ENCODE measurements around the gene WDR5.
A peak's percentile ranks its signal among the peaks of the same experiment; 100 is the strongest.

Gene WDR5

GRCh38 chr9:134165357-134166315, 29.8 kb downstream of the WDR5 start:
- peaks cover 0 to 5% of the 10 kb centered on the region in 2 experiments; a peak in 2 of 3 replicates for H3K36me3 ChIP-seq (ENCODE audit: control insufficient read depth in 2 of 2, insufficient read depth in 1 of 2, low read length in 2 of 2)
- POLR2A ChIA-PET: interaction anchor here (1.3 to 2.2 kb wide), 4 partner anchors 10 to 269 kb away, joined by 6 to 21 read pairs (median 8); partner anchors contain the start of gene WDR5
- H3K4me3 ChIP-seq (ENCODE audit: low read depth, low read length): no peak overlapping the region
- CTCF ChIA-PET: interaction anchor here (1.1 to 1.8 kb wide), 2 partner anchors 9 to 277 kb away, joined by 3 to 7 read pairs; no protein-coding TSS in a partner anchor
- no peaks in the 10 kb centered on the region; the same call in 1 of the 2 replicates for H3K4me1 ChIP-seq (ENCODE audit: control insufficient read depth, insufficient read depth, low read length)
- H3K27ac ChIP-seq (ENCODE audit: extremely low read depth, low read depth, low read length): no peak overlapping the region
- no peaks in the 10 kb centered on the region for H3K9me3 ChIP-seq (ENCODE audit: control insufficient read depth, insufficient read depth, low read depth, low read length)
- no peak for TF ChIP-seq ZNF214 (tag by site-specific recombination; IDR thresholded peaks at IDR 0.05; ENCODE audit: borderline replicate concordance)
- no peak for TF ChIP-seq ZNF10 (tag by site-specific recombination; IDR thresholded peaks at IDR 0.05)
- no peak for TF ChIP-seq BCL11B (tag by site-specific recombination; IDR thresholded peaks at IDR 0.05; ENCODE audit: low read depth)
- TF ChIP-seq ZNF792 (tag by site-specific recombination; IDR thresholded peaks at IDR 0.05): 0 out of 2 replicates have a peak, but pooled peaks have one; percentile 1
- TF ChIP-seq ZNF398 (tag by site-specific recombination; IDR thresholded peaks at IDR 0.05): no peak
- TF ChIP-seq, protein P1, sequence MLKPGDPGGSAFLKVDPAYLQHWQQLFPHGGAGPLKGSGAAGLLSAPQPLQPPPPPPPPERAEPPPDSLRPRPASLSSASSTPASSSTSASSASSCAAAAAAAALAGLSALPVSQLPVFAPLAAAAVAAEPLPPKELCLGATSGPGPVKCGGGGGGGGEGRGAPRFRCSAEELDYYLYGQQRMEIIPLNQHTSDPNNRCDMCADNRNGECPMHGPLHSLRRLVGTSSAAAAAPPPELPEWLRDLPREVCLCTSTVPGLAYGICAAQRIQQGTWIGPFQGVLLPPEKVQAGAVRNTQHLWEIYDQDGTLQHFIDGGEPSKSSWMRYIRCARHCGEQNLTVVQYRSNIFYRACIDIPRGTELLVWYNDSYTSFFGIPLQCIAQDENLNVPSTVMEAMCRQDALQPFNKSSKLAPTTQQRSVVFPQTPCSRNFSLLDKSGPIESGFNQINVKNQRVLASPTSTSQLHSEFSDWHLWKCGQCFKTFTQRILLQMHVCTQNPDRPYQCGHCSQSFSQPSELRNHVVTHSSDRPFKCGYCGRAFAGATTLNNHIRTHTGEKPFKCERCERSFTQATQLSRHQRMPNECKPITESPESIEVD (tag by site-specific recombination; IDR thresholded peaks at IDR 0.05): no peak
- TF ChIP-seq ZNF121 (tag by site-specific recombination; IDR thresholded peaks at IDR 0.05): peak; percentile 8; the same call in 1 of the 2 replicates
- TF ChIP-seq ZNF302 (tag by site-specific recombination; IDR thresholded peaks at IDR 0.05; ENCODE audit: low read depth): no peak
- TF ChIP-seq, protein P2, sequence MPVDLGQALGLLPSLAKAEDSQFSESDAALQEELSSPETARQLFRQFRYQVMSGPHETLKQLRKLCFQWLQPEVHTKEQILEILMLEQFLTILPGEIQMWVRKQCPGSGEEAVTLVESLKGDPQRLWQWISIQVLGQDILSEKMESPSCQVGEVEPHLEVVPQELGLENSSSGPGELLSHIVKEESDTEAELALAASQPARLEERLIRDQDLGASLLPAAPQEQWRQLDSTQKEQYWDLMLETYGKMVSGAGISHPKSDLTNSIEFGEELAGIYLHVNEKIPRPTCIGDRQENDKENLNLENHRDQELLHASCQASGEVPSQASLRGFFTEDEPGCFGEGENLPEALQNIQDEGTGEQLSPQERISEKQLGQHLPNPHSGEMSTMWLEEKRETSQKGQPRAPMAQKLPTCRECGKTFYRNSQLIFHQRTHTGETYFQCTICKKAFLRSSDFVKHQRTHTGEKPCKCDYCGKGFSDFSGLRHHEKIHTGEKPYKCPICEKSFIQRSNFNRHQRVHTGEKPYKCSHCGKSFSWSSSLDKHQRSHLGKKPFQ (tag by site-specific recombination; IDR thresholded peaks at IDR 0.05): no peak
- no peak for TF ChIP-seq ZNF548 (tag by site-specific recombination; IDR thresholded peaks at IDR 0.05)
- TF ChIP-seq ZNF19 (tag by site-specific recombination; IDR thresholded peaks at IDR 0.05; ENCODE audit: low read depth): no peak
- TF ChIP-seq ZNF2 (tag by site-specific recombination; IDR thresholded peaks at IDR 0.05): 0 out of 2 replicates have a peak, but pooled peaks have one; percentile 89
- TF ChIP-seq HOXC10 (CRISPR knock-in tag; IDR thresholded peaks at IDR 0.05): 0 out of 2 replicates have a peak, but pooled peaks have one; percentile 53
- TF ChIP-seq ZNF555 (tag by site-specific recombination; conservative IDR thresholded peaks at IDR 0.05): no peak
- TF ChIP-seq ZNF266 (tag by site-specific recombination; IDR thresholded peaks at IDR 0.05; ENCODE audit: low read depth): no peak

GRCh38 chr9:134166374-134166773, 30.5 kb downstream of the WDR5 start:
- H3K27ac ChIP-seq (ENCODE audit: extremely low read depth, low read depth, low read length): no peak overlapping the region
- ChIA-PET CTCF (interaction anchor here (1.8 kb wide), 1 partner anchor 277 kb away, joined by 7 read pairs; no protein-coding TSS in a partner anchor), POLR2A (no interaction called here)
- TF ChIP-seq ZNF146 (tag by site-specific recombination; IDR thresholded peaks at IDR 0.05) (no peak), ZNF214 (tag by site-specific recombination; IDR thresholded peaks at IDR 0.05; ENCODE audit: borderline replicate concordance) (no peak), SCRT2 (tag by site-specific recombination; IDR thresholded peaks at IDR 0.05) (no peak), ZNF555 (tag by site-specific recombination; conservative IDR thresholded peaks at IDR 0.05) (no peak), ZFP37 (tag by site-specific recombination; IDR thresholded peaks at IDR 0.05) (no peak), ZNF280C (tag by site-specific recombination; IDR thresholded peaks at IDR 0.05) (no peak)
- TF ChIP-seq, protein P3, sequence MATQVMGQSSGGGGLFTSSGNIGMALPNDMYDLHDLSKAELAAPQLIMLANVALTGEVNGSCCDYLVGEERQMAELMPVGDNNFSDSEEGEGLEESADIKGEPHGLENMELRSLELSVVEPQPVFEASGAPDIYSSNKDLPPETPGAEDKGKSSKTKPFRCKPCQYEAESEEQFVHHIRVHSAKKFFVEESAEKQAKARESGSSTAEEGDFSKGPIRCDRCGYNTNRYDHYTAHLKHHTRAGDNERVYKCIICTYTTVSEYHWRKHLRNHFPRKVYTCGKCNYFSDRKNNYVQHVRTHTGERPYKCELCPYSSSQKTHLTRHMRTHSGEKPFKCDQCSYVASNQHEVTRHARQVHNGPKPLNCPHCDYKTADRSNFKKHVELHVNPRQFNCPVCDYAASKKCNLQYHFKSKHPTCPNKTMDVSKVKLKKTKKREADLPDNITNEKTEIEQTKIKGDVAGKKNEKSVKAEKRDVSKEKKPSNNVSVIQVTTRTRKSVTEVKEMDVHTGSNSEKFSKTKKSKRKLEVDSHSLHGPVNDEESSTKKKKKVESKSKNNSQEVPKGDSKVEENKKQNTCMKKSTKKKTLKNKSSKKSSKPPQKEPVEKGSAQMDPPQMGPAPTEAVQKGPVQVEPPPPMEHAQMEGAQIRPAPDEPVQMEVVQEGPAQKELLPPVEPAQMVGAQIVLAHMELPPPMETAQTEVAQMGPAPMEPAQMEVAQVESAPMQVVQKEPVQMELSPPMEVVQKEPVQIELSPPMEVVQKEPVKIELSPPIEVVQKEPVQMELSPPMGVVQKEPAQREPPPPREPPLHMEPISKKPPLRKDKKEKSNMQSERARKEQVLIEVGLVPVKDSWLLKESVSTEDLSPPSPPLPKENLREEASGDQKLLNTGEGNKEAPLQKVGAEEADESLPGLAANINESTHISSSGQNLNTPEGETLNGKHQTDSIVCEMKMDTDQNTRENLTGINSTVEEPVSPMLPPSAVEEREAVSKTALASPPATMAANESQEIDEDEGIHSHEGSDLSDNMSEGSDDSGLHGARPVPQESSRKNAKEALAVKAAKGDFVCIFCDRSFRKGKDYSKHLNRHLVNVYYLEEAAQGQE (tag by site-specific recombination; IDR thresholded peaks at IDR 0.05): no peak

More at GRCh38 chr9:134166374-134166773, 30.5 kb downstream of the WDR5 start:
- no peaks in the 10 kb centered on the region; the same call in 1 of the 2 replicates for H3K4me1 ChIP-seq (ENCODE audit: control insufficient read depth, insufficient read depth, low read length)
- no peak overlapping the region for H3K4me3 ChIP-seq (ENCODE audit: low read depth, low read length)
- peaks cover 0 to 2% of the 10 kb centered on the region in 2 experiments; a peak in 1 of 3 replicates for H3K36me3 ChIP-seq (ENCODE audit: control insufficient read depth in 2 of 2, insufficient read depth in 1 of 2, low read length in 2 of 2)
- H3K9me3 ChIP-seq (ENCODE audit: control insufficient read depth, insufficient read depth, low read depth, low read length): no peaks in the 10 kb centered on the region
